H1 (cell line): ENCODE results near the gene TCN2. TPM values are rescaled to one million over a fixed set of nuclear protein-coding genes. Genes with fewer than 3 reads are reported as not detected.
A peak's percentile ranks its signal among the peaks of the same experiment; 100 is the strongest.

Source experiments
- CTCF ChIA-PET: fragments of 300-600 bp; sonication (Branson Sonifier 250); formaldehyde crosslinking; loops from one replicate; lab custom pipeline; 2021; ENCODE audit not compliant: partially characterized antibody; lab: Charles Lee
- POLR2A ChIA-PET: fragments of 300-600 bp; sonication (Branson Sonifier 250); formaldehyde crosslinking; loops from one replicate; lab custom pipeline; 2021; ENCODE audit warnings: inconsistent platforms; ENCODE audit not compliant: partially characterized antibody; lab: Charles Lee
- DNase-seq, 2 experiments: peaks; one replicate each; pipeline versions ENCODE4 v3.0.0 to v3.0.0-alpha.2; 2010 to 2022; ENCODE audit warnings: low spot score in 2 of 2, low read depth in 1 of 2, mixed read lengths in 1 of 2
- FAIRE-seq: peaks from 2 replicates; lab custom pipeline; 2011; peaks lifted over from hg19 to GRCh38; lab: Jason Lieb, UNC
- H2AFZ ChIP-seq: 2 replicates; pipeline ENCODE4 v1.8.1; 2012; ENCODE audit warnings: low read length, inconsistent platforms
- H2AK5ac ChIP-seq: 2 replicates; pipeline ENCODE4 v1.6.1; 2013; ENCODE audit warnings: low read depth, low read length
- H2BK120ac ChIP-seq: replicated peaks from 2 replicates; pipeline ENCODE3; 2013; ENCODE audit warnings: low read depth, low read length, inconsistent platforms
- H2BK12ac ChIP-seq: 2 replicates; pipeline ENCODE4 v1.6.1; 2013; ENCODE audit warnings: low read depth, low read length
- H2BK15ac ChIP-seq: 2 replicates; pipeline ENCODE4 v1.6.1; 2013; ENCODE audit warnings: low read length
- H2BK20ac ChIP-seq: 2 replicates; pipeline ENCODE4 v1.6.1; 2013; ENCODE audit warnings: low read length
- H2BK5ac ChIP-seq: 2 replicates; pipeline ENCODE4 v1.6.1; 2013; ENCODE audit warnings: low read depth, low read length
- H3K14ac ChIP-seq: 2 replicates; pipeline ENCODE4 v1.6.1; 2013; ENCODE audit warnings: inconsistent platforms; ENCODE audit not compliant: insufficient read length
- H3K18ac ChIP-seq: 2 replicates; pipeline ENCODE4 v1.6.1; 2013; ENCODE audit warnings: low read length; ENCODE audit errors: extremely low read depth
- H3K23ac ChIP-seq: 2 replicates; pipeline ENCODE4 v1.6.1; 2013; ENCODE audit warnings: inconsistent platforms; ENCODE audit not compliant: insufficient read length
- H3K23me2 ChIP-seq: 2 replicates; pipeline ENCODE4 v1.6.1; 2013; ENCODE audit warnings: low read depth, low read length
- H3K27ac ChIP-seq: 2 replicates; pipeline ENCODE4 v1.6.1; 2011; ENCODE audit warnings: low read depth, low read length, inconsistent platforms
- H3K27me3 ChIP-seq, 4 experiments: replicated peaks in 1 of 4; 1 replicate in 1 of 4; 2 replicates in 3 of 4; pipeline versions ENCODE4 v1.6.1 to v1.8.1; 2011 to 2013; ENCODE audit warnings: low read length in 3 of 4, mild to moderate bottlenecking in 3 of 4, inconsistent platforms in 2 of 4, mixed read lengths in 2 of 4, moderate library complexity in 1 of 4; ENCODE audit not compliant: control insufficient read depth in 3 of 4, insufficient read depth in 3 of 4; ENCODE audit errors: extremely low read depth in 1 of 4
- H3K36me3 ChIP-seq, 4 experiments: 2 replicates each; pipeline versions ENCODE4 v1.6.1 to v1.8.1; 2011 to 2013; ENCODE audit warnings: mild to moderate bottlenecking in 4 of 4, low read length in 3 of 4, moderate library complexity in 2 of 4, control low read depth in 1 of 4, inconsistent platforms in 1 of 4; ENCODE audit not compliant: insufficient read depth in 4 of 4, control insufficient read depth in 2 of 4
- H3K4ac ChIP-seq: replicated peaks from 2 replicates; pipeline ENCODE3; 2013; ENCODE audit warnings: low read length, low read depth, mixed read lengths, inconsistent platforms; ENCODE audit not compliant: insufficient read length
- H3K4me1 ChIP-seq, 4 experiments: replicated peaks in 1 of 4; 1 replicate in 1 of 4; 2 replicates in 3 of 4; pipeline versions ENCODE4 v1.6.1 to v1.8.1; 2011 to 2013; ENCODE audit warnings: low read length in 3 of 4, inconsistent platforms in 2 of 4, mixed read lengths in 1 of 4; ENCODE audit not compliant: insufficient read depth in 4 of 4, control insufficient read depth in 3 of 4
- H3K4me2 ChIP-seq, 2 experiments: 2 replicates each; pipeline versions ENCODE4 v1.6.1 to v1.8.1; 2011 to 2013; ENCODE audit warnings: low read depth in 2 of 2, low read length in 2 of 2, control low read depth in 1 of 2, inconsistent platforms in 1 of 2, mild to moderate bottlenecking in 1 of 2; ENCODE audit not compliant: insufficient read depth in 1 of 2
- H3K4me3 ChIP-seq, 4 experiments: fragments of 200-600, 300-600 bp in 1 of 4; sonication (generic), shearing (Covaris generic), sonication (Bioruptor Twin) in 1 of 4; 2 replicates each; pipeline versions ENCODE4 v1.5.1 to v1.8.1; 2011 to 2016; ENCODE audit warnings: low read length in 4 of 4, low read depth in 3 of 4, control low read depth in 2 of 4, inconsistent platforms in 2 of 4, mild to moderate bottlenecking in 2 of 4, mixed read lengths in 1 of 4, moderate library complexity in 1 of 4; ENCODE audit not compliant: insufficient read depth in 2 of 4; ENCODE audit errors: extremely low read depth in 1 of 4
- H3K56ac ChIP-seq: replicated peaks from 2 replicates; pipeline ENCODE3; 2013; ENCODE audit warnings: low read depth, mild to moderate bottlenecking, mixed read lengths, low read length, inconsistent platforms; ENCODE audit not compliant: insufficient read length
- H3K79me1 ChIP-seq: 2 replicates; pipeline ENCODE4 v1.6.1; 2013; ENCODE audit warnings: low read depth, low read length, control low read depth
- H3K79me2 ChIP-seq, 2 experiments: 2 replicates each; pipeline versions ENCODE4 v1.6.1 to v1.8.1; 2012 to 2013; ENCODE audit warnings: low read length in 2 of 2, mild to moderate bottlenecking in 2 of 2, inconsistent platforms in 1 of 2; ENCODE audit not compliant: insufficient read depth in 2 of 2, control insufficient read depth in 1 of 2
- H3K9ac ChIP-seq, 4 experiments: replicated peaks in 1 of 4; 1 replicate in 1 of 4; 2 replicates in 3 of 4; pipeline versions ENCODE4 v1.6.1 to v1.8.1; 2011 to 2013; ENCODE audit warnings: low read depth in 3 of 4, low read length in 3 of 4, control low read depth in 2 of 4, mild to moderate bottlenecking in 2 of 4, moderate library complexity in 2 of 4, inconsistent platforms in 1 of 4; ENCODE audit errors: extremely low read depth in 1 of 4
- H3K9me3 ChIP-seq, 2 experiments: 2 replicates each; pipeline versions ENCODE4 v1.6.1 to v1.8.1; 2012 to 2013; ENCODE audit warnings: mild to moderate bottlenecking in 2 of 2, moderate library complexity in 2 of 2, control low read depth in 1 of 2, inconsistent platforms in 1 of 2, low read depth in 1 of 2, low read length in 1 of 2, mixed read lengths in 1 of 2; ENCODE audit not compliant: insufficient read depth in 2 of 2
- H4K20me1 ChIP-seq, 2 experiments: replicated peaks in 1 of 2; 2 replicates each; pipeline versions ENCODE3 to v1.8.1; 2011 to 2013; ENCODE audit warnings: inconsistent platforms in 2 of 2, low read length in 2 of 2, mild to moderate bottlenecking in 1 of 2; ENCODE audit not compliant: insufficient read depth in 2 of 2, control insufficient read depth in 1 of 2
- H4K5ac ChIP-seq: 2 replicates; pipeline ENCODE4 v1.6.1; 2013; ENCODE audit warnings: low read length, low read depth, mixed read lengths, inconsistent platforms; ENCODE audit not compliant: insufficient read length
- H4K8ac ChIP-seq: 2 replicates; pipeline ENCODE4 v1.8.0; 2013; ENCODE audit warnings: mild to moderate bottlenecking, moderate library complexity, low read length, inconsistent platforms; ENCODE audit not compliant: insufficient read depth; ENCODE audit errors: extremely low read depth
- H4K91ac ChIP-seq: replicated peaks from 2 replicates; pipeline ENCODE3; 2013; ENCODE audit warnings: low read length, mixed read lengths, inconsistent platforms; ENCODE audit not compliant: insufficient read length
- ATF3 ChIP-seq: IDR thresholded peaks from 2 replicates; pipeline ENCODE4 v1.6.1; 2011; ENCODE audit warnings: low read depth, mild to moderate bottlenecking, low read length; ENCODE audit not compliant: insufficient read depth
- BACH1 ChIP-seq: IDR thresholded peaks from 2 replicates; pipeline ENCODE4 v1.6.1; 2012; ENCODE audit warnings: low read length, improper control_type of control experiment
- BRCA1 ChIP-seq: IDR thresholded peaks from 2 replicates; pipeline ENCODE4 v1.6.1; 2012; ENCODE audit warnings: low read depth, low read length, improper control_type of control experiment
- CTCF ChIP-seq, 3 experiments: IDR thresholded peaks; 1 replicate in 2 of 3; 2 replicates in 1 of 3; pipeline versions ENCODE4 v1.5.1 to v1.6.1; 2011; ENCODE audit warnings: low read length in 3 of 3, mild to moderate bottlenecking in 3 of 3, inconsistent platforms in 2 of 3, low read depth in 1 of 3, moderate library complexity in 1 of 3; ENCODE audit not compliant: insufficient read depth in 1 of 3; ENCODE audit errors: control extremely low read depth in 1 of 3
- GABPA ChIP-seq: IDR thresholded peaks from 2 replicates; pipeline ENCODE4 v1.6.1; 2011; ENCODE audit warnings: mild to moderate bottlenecking, low read length, moderate library complexity, borderline replicate concordance; ENCODE audit not compliant: insufficient read depth
- MAFK ChIP-seq: IDR thresholded peaks from 2 replicates; pipeline ENCODE4 v1.6.1; 2012; ENCODE audit warnings: low read depth, mild to moderate bottlenecking, improper control_type of control experiment, low read length
- RFX5 ChIP-seq: IDR thresholded peaks from 2 replicates; pipeline ENCODE4 v1.6.1; 2011; ENCODE audit warnings: low read depth, low read length, improper control_type of control experiment, borderline replicate concordance
- SUZ12 ChIP-seq: fragments of 200-600 bp; sonication (generic); IDR thresholded peaks from 2 replicates; pipeline ENCODE4 v1.6.1; 2012; ENCODE audit warnings: mild to moderate bottlenecking, inconsistent platforms, low read length, moderate library complexity, mixed read lengths
- WGBS, 2 experiments: shearing (Covaris generic) in 1 of 2; methylation state at CpG; one replicate each; pipeline versions ENCODE4 v1.1.6 to v1.1.7; 2013 to 2015; ENCODE audit warnings: low lambda C conversion rate in 2 of 2, mixed read lengths in 2 of 2, inconsistent platforms in 1 of 2, low coverage in 1 of 2, missing lambda C conversion rate in 1 of 2; ENCODE audit not compliant: insufficient replicate concordance in 2 of 2, insufficient coverage in 1 of 2, insufficient read length in 1 of 2; ENCODE audit errors: extremely low coverage in 1 of 2, missing lambda C conversion rate in 1 of 2; 5-methylcytosine and 5-hydroxymethylcytosine counted together
- polyA plus RNA-seq, 7 experiments: library from polyadenylated mRNA; depleted of rRNA in 3 of 7; stranded (reverse) in 5 of 7; unstranded in 2 of 7; fragments of >200 nt in 5 of 7; fragments of 200-250 nt in 2 of 7; gene quantifications; 1 replicate in 5 of 7; 2 replicates in 1 of 7; 4 replicates in 1 of 7; pipeline versions ENCODE4 v1.2.1 to v1.2.3, GENCODE V29; 2011 to 2013; ENCODE audit warnings: missing spikeins in 2 of 7, mixed read lengths in 2 of 7
- total RNA-seq: library from RNA; stranded (reverse); fragmentation: NEBNext Ultra II Directional; extraction: Animal tissue kit (Norgen Biotek cat#: 25700); gene quantifications from 2 replicates; pipeline ENCODE4 v1.2.1, GENCODE V29; 2021

The TCN2 gene
- total and polyA plus RNA-seq, 2 of the 8 experiments (the other 6 are each of a cell fraction or from before 2014, with no cell fraction given) = 30.0 to 87.8 TPM

GRCh38 chr22:30649430-30650007 lies 42.5 kb downstream of the TCN2 start:
- H2BK15ac ChIP-seq = 0 out of 2 replicates have a peak overlapping the region, but pooled peaks have one; percentile 16
- no peak overlapping the region for H3K4me3 ChIP-seq
- POLR2A ChIA-PET = interaction anchor here (0.7 kb wide), 1 partner anchor 11 kb away, joined by 3 read pairs; no protein-coding TSS in a partner anchor
- no peak overlapping the region for H4K5ac ChIP-seq
- H4K91ac ChIP-seq = no peak overlapping the region
- H2BK5ac ChIP-seq = no peak overlapping the region
- H2AK5ac ChIP-seq = no peak overlapping the region
- DNase-seq (no peak), FAIRE-seq (no peak)
- H2AFZ ChIP-seq = no peak overlapping the region
- peaks cover 0 to 2% of the 10 kb centered on the region in 2 experiments for H4K20me1 ChIP-seq
- no peaks in the 10 kb centered on the region for H3K27me3 ChIP-seq
- H3K27ac ChIP-seq = no peak overlapping the region
- CTCF ChIA-PET = interaction anchor here (0.9 to 10.5 kb wide), 4 partner anchors 15 to 501 kb away, joined by 3 to 74 read pairs (median 5); partner anchors contain the start of gene SLC35E4
- H3K4ac ChIP-seq = no peak overlapping the region
- H3K36me3 ChIP-seq = no peaks in the 10 kb centered on the region
- no peak overlapping the region for H3K9ac ChIP-seq
- H2BK120ac ChIP-seq = no peak overlapping the region
- H3K9me3 ChIP-seq = no peaks in the 10 kb centered on the region
- H3K79me1 ChIP-seq = no peaks in the 10 kb centered on the region
- 0 out of 2 replicates have a peak overlapping the region, but pooled peaks have one; percentile 17 for H2BK12ac ChIP-seq
- H3K4me1 ChIP-seq = peaks cover 0 to 4% (median 0%) of the 10 kb centered on the region in 4 experiments; a peak in 2 of 7 replicates
- no peak overlapping the region for H4K8ac ChIP-seq
- no peak overlapping the region for H3K14ac ChIP-seq
- no peak overlapping the region for H3K4me2 ChIP-seq
- H3K23ac ChIP-seq = no peak overlapping the region
- H3K56ac ChIP-seq = no peak overlapping the region
- no peak overlapping the region for H3K18ac ChIP-seq
- no peaks in the 10 kb centered on the region for H3K79me2 ChIP-seq
- 0 out of 2 replicates have a peak overlapping the region, but pooled peaks have one; percentile 61 for H2BK20ac ChIP-seq
- no peaks in the 10 kb centered on the region for H3K23me2 ChIP-seq
- TF ChIP-seq BACH1 (no peak), RFX5 (no peak), SUZ12 (no peak), GABPA (no peak), CTCF (IDR thresholded peaks at IDR 0.05; ENCODE audit: control extremely low read depth in 1 of 3, insufficient read depth in 1 of 3, low read depth in 1 of 3, low read length in 3 of 3) (peak in 1 of 3 experiments; percentile 2; a peak in 1 of 4 replicates), MAFK (no peak), BRCA1 (no peak), ATF3 (no peak)
- WGBS, 2 experiments = 85% methylated on average over 7 of the region's 7 CpGs; no CpG with 5 or more reads in 1 of the 2 experiments
